Measurements from ENCODE around the gene FRMD4A.

Gene FRMD4A

GRCh38 chr10:14372606-14373005, 41.9 kb upstream of the FRMD4A start:
- H3K9me3 ChIP-seq: no peaks in the 10 kb centered on the region
- TF ChIP-seq CTCF (IDR thresholded peaks at IDR 0.05): no peak
- H3K27ac ChIP-seq: no peak overlapping the region
- peaks cover 9% of the 10 kb centered on the region for H3K27me3 ChIP-seq
- no peak overlapping the region for H3K4me3 ChIP-seq (ENCODE audit: low read depth in 1 of 2, low read length in 1 of 2)
- H3K36me3 ChIP-seq: no peaks in the 10 kb centered on the region
- no peaks in the 10 kb centered on the region for H3K4me1 ChIP-seq (ENCODE audit: control insufficient read depth in 1 of 2, insufficient read depth in 1 of 2, low read depth in 1 of 2, low read length in 1 of 2)

GRCh38 chr10:14371581-14371980, 40.9 kb upstream of the FRMD4A start:
- Histone ChIP-seq H3K4me1 (ENCODE audit: control insufficient read depth in 1 of 2, insufficient read depth in 1 of 2, low read depth in 1 of 2, low read length in 1 of 2) (no peaks in the 10 kb centered on the region), H3K27ac (no peak overlapping the region), H3K9me3 (no peaks in the 10 kb centered on the region), H3K36me3 (no peaks in the 10 kb centered on the region), H3K4me3 (ENCODE audit: low read depth in 1 of 2, low read length in 1 of 2) (no peak overlapping the region), H3K27me3 (peaks cover 9% of the 10 kb centered on the region)
- no peak for TF ChIP-seq CTCF (IDR thresholded peaks at IDR 0.05)

GRCh38 chr10:14370894-14371293, 40.2 kb upstream of the FRMD4A start:
- H3K36me3 ChIP-seq: no peaks in the 10 kb centered on the region
- no peak for TF ChIP-seq CTCF (IDR thresholded peaks at IDR 0.05)
- H3K4me1 ChIP-seq (ENCODE audit: control insufficient read depth in 1 of 2, insufficient read depth in 1 of 2, low read depth in 1 of 2, low read length in 1 of 2): no peaks in the 10 kb centered on the region
- no peaks in the 10 kb centered on the region for H3K9me3 ChIP-seq
- no peak overlapping the region for H3K4me3 ChIP-seq (ENCODE audit: low read depth in 1 of 2, low read length in 1 of 2)
- peaks cover 9% of the 10 kb centered on the region for H3K27me3 ChIP-seq
- H3K27ac ChIP-seq: no peak overlapping the region

GRCh38 chr10:14369906-14370305, 39.2 kb upstream of the FRMD4A start:
- no peaks in the 10 kb centered on the region for H3K36me3 ChIP-seq
- no peak overlapping the region for H3K4me3 ChIP-seq (ENCODE audit: low read depth in 1 of 2, low read length in 1 of 2)
- no peaks in the 10 kb centered on the region for H3K9me3 ChIP-seq
- H3K27me3 ChIP-seq: peaks cover 9% of the 10 kb centered on the region
- H3K4me1 ChIP-seq (ENCODE audit: control insufficient read depth in 1 of 2, insufficient read depth in 1 of 2, low read depth in 1 of 2, low read length in 1 of 2): no peaks in the 10 kb centered on the region
- no peak for TF ChIP-seq CTCF (IDR thresholded peaks at IDR 0.05)
- H3K27ac ChIP-seq: no peak overlapping the region

- H3K27me3 ChIP-seq: peaks cover 2% of the 10 kb centered on the region
- H3K4me3 ChIP-seq (ENCODE audit: low read depth in 1 of 2, low read length in 1 of 2): no peak overlapping the region
- H3K27ac ChIP-seq: no peak overlapping the region
- H3K9me3 ChIP-seq: no peaks in the 10 kb centered on the region
- no peak for TF ChIP-seq CTCF (IDR thresholded peaks at IDR 0.05)
- H3K4me1 ChIP-seq (ENCODE audit: control insufficient read depth in 1 of 2, insufficient read depth in 1 of 2, low read depth in 1 of 2, low read length in 1 of 2): no peaks in the 10 kb centered on the region
- H3K36me3 ChIP-seq: no peaks in the 10 kb centered on the region
These were observed 36.0 kb upstream of the FRMD4A start for GRCh38 chr10:14366760-14367159.

- TF ChIP-seq CTCF (IDR thresholded peaks at IDR 0.05): no peak
- Histone ChIP-seq H3K36me3 (no peaks in the 10 kb centered on the region), H3K27me3 (peaks cover 11% of the 10 kb centered on the region), H3K4me1 (ENCODE audit: control insufficient read depth in 1 of 2, insufficient read depth in 1 of 2, low read depth in 1 of 2, low read length in 1 of 2) (no peaks in the 10 kb centered on the region), H3K4me3 (ENCODE audit: low read depth in 1 of 2, low read length in 1 of 2) (no peak overlapping the region), H3K9me3 (no peaks in the 10 kb centered on the region), H3K27ac (no peak overlapping the region)
These were observed 34.5 kb upstream of the FRMD4A start for GRCh38 chr10:14365266-14365665.
